Activated CD4-positive, alpha-beta T cell treated with anti-CD3 and anti-CD28 coated beads, Interleukin-2, Interleukin-4, amounts not matched to agents 100 ng/mL and 50 ng/mL, durations not matched to agents 16 hours and 8 hours (primary cell): ENCODE data around the gene TMEM8B.
A peak's percentile ranks its signal among the peaks of the same experiment; 100 is the strongest.
"Not testable (repeated sequence)": the region's sequence is repeated elsewhere in the genome, so short reads cannot be mapped to it uniquely, and the experiment has no call there.

Experiments
- DNase-seq: peaks from one replicate; pipeline ENCODE4 v3.0.0-alpha.2; 2020; ENCODE audit warnings: low spot score

TMEM8B gene

DNA sequence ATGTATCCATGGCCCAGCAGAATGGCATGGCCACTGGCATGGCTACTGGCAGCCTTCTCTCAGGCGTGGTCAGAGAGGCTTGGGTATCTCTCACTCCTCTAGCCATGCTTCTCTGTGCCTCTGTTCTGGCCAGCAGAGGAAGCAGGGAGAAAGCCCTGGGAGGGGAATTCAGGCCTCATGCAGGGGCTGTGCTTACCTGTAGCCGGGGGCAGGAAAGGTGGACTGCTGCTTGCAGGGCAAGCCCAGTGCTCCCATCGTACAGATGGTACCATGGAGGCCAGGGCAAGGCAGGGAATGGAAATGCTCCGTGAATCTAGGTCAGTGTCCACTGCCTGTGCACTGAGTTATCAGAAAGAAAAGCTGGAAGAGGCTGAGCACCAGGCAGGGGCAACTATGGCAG lies 38.5 kb downstream of the TMEM8B start:
- DNase-seq, result no peak

DNA sequence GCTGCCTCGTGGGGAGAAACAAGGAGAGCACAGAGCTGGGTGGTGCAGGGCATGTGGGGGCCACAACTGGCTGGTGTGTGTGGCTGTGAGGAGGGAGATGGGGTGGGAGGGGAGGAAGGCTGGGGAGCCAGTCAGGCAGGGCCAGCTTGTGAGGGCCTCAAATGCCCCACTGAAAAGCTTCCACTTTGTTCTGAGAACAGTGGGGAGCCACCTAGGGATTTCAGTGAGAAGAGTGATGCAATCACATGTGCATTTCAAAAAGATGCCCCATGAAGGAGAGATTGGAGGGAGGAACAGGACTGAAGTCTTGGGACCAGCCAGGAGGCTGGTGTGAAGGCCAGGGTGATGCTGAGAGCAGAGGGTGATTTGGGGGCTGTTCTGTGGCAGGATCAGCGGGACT lies 39.9 kb downstream of the TMEM8B start:
- no peak for DNase-seq

DNA sequence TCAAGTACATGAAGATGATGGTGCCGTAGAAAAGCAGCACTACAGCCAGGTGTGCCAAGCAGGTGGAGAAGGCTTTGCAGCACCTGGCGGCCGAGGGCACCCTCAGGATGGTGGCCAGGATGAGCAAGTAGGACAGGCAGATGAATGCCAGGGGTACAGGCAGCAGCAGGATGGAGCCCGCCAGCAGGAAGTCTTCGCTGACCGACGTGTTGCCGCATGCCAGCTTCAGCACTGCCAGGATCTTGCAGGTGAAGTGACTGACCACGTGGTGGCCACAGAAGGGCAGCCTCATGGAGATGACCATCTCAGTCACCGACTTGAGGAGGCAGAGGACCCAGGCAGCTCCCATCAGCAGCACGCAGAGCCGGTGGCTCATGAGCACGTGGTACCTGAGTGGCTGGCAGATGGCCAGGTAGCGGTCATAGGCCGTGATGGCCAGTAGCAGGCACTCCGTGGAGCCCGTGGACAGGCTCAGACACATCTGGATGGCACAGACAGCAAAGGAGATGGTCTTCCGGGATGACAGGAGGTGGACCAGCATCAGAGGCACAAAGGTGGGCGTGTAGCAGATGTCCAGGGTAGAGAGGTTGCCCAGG lies 40.7 kb downstream of the TMEM8B start:
- no peak for DNase-seq

DNA sequence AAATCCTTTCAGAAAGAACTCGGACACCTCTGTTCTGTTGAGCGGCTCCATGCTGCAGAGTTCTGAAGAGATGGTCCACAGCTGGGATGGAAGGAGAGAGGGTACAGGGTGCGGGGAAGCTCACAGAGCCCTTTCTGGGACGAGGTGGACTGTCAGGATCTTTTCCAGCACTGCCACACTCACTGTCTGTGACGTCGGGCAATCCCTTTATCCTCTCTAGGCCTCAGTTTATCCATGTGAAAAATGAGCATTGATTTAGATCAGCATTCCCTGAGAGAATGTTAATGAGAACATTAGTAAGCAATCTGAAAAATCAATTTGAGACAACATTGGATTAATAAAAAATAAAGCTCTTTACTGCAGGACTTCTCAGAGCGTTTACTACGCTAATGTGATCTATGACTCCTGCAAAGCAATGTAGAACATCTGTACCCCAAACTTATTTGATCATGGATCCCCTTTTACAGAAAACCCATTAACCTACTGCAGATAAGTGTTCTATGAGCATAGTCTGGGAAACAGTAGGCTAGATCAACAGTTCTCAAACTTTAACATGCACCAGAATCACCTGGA lies 41.4 kb downstream of the TMEM8B start, which contains the start of gene OR13J1:
Gene OR13J1 (minus strand): TSS at position 51 of the 573 bp plus-strand sequence. CDS start 0 bp downstream, at position 51.
- DNase-seq, result no peak

DNA sequence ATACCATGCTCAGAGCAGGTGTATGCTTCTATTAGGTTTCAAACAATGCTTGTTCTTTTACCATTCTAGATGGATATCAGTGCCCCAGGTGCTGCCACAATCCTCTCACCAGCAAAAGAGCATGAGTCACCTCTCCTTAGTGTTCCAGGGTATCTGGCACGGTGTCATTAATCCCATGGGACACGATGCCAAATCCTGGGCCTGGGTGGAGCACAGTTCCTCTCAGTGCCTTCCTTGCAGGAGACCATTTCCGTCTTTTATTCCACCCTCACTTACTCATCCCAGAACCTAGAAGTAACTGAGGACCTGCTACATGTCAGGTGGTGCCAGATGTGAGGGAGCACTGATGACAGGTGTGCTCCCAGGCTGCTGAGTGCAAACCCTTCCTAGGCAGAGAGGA lies 42.5 kb downstream of the TMEM8B start:
- no peak for DNase-seq

DNA sequence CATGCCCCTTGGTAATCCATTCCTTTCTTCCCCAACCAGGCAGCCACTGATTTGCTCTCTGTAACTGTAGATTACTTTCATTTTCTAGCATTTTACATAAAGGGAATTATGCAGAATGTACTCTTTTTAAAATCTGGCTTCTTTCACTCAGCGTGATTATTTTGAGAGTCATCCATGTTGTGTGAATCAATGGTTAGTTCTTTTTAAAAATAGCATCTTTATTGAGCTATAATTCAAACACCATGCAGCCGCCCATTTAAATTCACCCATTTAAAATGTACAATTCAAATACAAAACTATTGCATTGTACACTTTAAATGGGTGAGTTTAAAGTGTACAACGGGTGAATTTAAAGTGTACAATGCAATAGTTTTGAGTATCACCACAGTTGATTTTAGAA lies 43.5 kb downstream of the TMEM8B start:
- no peak for DNase-seq

DNA sequence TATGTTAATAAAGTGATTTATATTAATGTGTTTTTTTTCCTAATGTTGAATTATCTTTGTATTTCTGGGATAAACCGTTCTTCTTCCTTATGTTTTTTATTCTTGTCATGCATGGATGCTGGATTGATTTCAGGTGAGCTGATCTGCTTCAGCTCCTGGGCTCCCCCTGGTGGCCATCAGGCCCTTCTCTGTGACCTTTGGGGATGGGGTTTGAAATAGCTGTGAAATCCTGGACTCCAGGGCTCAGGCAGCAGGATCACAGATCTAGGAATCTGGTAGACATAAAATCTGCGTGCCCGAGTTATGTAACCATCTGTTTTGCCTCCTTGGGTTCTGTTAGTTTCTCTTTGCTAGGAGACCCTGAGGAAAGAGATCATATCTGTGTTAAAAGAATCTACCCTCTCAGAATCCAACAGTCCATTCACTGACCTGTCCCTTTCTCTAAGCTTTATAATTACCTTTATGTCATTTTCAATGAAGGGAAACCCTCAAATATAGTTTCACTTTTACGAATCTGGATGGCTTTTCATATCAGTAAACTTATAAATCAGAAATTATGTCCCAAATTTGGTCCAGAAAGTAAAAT lies 53.3 kb downstream of the TMEM8B start:
- DNase-seq, result peak; percentile 74

DNA sequence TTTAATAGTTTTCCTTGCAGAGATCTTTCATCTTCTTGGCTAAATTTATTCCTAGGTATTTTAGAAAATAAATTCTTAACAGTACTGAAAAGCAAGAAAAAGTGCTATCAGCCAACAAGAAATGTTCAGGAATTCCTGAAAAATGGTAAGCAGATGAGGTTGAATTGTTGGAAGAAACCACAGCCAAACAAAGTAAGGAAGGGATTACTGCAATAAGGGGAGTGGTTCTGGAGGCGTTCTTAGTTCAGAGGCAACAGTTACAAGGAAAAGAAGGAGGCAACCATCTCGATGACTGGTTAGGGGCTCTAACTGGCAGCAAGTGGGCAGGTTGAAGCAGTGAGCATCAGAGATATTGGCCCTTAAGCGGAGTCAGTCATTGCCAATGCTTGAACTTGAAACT lies 54.0 kb downstream of the TMEM8B start:
- DNase-seq, result no peak

DNA sequence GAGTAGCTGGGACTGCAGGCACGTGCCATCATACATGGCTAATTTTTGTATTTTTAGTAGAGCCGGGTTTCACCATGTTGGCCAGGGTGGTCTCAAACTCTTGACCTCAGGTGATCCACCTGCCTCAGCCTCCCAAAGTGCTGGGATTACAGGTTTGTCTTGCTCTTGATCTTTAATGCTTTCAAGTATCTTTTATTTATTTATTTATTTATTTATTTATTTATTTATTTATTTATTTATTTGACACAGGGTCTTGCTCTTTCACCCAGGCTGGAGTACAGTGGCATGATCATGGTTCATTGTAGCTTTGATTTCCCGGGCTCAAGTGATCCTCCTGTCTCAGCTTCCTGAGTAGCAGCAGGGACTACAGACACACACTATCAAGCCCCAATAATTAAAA lies 55.9 kb downstream of the TMEM8B start:
- not testable (repeated sequence) for DNase-seq

DNA sequence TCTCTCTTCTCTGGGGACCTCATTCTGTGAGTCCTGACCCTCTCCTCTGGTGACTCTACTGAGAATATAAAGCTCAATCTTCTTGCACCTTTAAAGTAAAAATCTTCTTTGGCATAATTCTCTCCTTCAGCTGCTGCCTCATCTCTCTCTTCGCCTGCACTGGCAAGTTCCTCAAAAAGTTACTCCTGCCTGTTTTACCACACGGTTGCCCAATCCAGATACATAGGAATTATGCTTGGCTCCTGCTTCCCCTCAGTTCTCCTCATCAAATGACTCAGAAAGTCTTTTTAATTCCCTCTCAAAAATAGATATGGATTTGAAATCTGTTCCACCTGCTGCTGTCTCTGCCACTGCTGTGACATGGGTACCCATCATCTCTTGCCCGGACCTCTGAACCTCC lies 62.6 kb downstream of the TMEM8B start:
- no peak for DNase-seq

DNA sequence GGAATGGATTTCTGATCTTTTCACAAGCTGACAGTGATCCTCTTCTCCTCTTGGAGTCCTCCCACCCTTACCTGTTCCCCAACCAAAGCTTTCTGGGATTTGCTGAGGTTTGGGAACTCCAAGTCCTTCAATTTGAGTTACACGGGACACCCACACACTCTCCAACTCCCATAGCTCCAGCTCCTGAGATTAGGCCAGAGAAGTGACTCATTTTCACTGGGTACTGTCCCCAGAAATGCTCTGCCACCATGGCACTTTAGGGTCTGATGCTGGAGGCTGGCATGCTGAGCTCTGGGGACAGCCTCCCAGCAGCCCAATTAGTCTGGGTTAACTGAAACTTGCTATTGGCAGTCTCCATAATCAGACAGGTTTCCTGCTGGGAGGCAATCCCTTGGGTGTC lies 63.0 kb downstream of the TMEM8B start:
- DNase-seq, result no peak

DNA sequence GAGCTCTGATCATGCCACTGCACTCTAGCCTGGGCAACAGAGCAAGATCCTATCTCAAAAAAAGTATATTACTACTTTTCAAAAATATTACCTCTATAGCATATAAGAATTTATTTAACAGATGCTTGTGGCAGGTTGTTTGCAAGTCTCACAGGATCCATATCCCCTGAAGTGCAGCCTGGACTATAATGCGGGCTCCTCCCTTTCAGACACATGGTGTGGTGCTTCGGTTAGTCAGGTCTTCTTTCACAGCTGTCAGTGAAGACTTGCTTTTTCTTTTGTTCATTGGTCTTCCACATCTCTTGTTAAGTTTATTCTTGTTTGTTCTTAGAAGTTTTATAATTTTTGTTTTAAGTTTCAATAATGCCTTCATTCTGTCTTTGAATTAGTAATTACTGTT lies 67.5 kb downstream of the TMEM8B start:
- DNase-seq, result no peak

DNA sequence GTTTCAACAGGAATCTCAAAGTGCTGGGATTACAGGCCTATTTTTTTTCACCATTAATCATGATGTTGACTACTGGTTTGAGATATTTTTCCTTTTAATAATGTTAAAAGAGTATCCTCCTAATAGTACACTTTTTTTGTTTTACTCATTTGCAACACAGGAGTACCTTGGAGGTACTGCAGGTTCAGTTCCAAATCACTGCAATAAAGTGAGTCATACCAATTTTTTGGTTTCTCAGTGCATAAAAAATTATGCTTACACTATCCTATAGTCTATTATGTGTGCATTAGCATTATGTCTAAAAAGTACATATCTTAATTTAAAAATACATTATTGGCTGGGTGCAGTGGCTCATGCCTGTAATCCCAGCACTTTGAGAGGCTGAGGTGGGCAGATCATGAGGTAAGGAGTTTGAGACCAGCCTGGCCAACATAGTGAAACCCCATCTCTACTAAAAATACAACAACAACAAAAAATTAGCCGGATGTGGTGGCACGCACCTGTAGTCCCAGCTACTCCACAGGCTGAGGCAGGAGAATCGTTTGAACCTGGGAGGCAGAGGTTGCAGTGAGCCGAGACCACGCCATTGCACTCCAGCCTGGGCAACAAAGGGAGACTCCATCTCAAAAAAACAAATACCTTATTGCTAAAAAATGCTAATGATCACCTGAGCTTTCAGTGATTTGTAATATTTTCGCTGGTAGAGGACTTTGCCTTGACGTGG lies 68.5 kb downstream of the TMEM8B start:
- not testable (repeated sequence) for DNase-seq

DNA sequence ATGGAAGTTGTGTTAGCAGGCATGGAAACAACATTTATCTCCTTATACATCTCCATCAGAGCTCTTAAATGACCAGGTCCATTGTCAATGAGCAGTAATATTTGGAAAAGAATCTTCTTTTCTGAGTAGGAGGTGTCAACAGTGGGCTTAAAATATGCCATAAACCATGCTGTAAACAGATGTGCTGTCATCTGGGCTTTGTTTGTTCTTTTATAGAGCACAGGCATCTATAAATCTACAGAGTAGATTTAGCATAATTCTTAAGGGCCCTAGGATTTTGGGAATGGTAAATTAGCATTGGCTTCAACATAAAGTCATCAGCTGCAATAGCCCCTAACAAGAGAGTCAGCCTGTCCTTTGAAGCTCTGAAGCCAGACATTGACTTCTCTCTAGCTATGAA lies 69.3 kb downstream of the TMEM8B start:
- no peak for DNase-seq

DNA sequence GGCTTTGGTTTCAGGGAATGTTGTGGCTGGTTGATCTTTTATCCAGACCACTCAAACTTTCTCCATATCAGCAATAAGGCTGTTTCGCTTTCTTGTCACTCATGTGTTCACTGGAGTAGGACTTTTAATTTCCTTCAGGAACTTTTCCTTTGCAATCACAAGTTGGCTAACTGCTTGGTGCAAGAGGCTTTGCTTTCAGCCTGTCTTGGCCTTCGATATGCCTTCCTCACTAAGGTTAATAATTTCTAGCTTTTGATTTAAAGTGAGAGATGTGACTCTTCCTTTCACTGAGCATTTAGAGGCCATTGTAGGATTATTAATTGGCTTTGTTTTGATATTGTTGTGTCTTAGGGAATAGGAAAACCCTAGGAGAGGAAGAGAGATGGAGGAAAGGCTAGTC lies 70.0 kb downstream of the TMEM8B start:
- no peak for DNase-seq

DNA sequence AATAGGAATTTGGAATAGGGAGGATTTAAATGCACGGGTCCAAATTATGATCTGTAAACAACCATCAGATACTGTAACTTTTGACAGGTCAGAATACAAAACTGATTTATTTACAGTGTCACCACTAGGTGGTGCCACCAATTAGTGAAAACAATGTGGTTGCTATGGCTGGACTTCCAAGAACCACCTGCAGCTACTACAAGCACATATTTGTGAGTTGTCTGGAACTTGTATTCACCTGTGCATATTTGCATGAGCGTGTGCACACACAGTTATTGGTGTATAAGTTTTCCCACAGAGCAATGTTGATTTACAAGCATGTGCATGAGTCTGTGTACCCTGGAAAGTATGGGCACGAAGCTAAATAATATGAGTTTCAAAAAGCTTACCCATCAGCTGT lies 74.0 kb downstream of the TMEM8B start:
- peak; percentile 60 for DNase-seq

DNA sequence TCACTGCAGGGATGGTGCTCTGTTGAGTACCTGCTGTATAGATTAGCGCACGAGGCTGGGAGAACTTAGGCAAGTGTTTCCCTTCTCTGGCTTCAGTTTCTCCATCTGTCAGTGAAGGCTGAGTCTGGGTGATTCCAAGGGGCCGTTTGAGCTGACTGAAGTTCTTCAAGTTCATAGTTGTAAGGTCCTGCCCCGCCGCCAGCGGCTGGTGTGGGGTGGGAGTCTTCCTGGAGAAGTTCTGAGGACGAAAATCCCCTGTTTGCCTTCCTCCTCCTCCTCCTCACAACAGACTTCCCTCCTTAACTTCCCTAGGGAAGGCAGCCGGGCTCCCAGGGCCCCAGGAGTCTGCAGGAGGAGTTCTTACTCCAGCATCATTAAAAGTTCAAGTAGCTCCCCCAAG lies 75.3 kb downstream of the TMEM8B start:
- DNase-seq, result no peak

DNA sequence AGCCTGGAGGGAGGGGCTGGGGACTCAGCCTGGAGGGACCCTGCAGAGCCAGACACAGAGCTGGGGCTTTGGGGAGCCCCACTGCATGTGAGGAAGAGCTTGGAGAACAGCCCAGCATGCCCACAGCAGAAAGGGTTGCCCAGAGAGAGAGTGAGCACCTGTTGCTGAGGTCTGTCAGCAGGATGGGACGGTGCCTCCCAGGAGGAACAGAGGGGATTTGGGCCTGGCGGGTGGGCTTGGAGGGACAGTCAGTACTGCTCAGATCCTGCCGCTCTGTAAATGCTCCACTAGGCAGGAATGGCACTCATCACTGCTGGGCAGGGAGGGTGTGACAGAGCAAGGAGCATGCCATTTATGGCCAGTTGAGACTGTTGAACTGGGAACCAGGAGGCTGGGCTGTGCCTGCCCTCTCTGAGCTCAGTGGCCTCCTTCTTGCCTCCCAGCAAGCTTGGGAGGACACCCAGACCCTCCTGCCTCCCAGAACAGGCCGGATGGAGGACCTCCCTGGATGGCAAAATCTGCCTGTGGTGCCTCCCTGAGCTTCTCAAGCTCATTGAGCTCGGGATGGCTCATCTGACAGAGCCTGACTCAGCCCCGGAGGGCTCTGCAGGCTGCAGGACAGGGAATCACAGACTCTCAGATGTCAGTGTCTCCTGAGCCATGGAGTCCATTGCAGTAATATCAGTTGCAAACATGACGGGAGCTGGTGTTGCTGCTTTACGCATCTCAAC lies 76.2 kb downstream of the TMEM8B start:
- no peak for DNase-seq

DNA sequence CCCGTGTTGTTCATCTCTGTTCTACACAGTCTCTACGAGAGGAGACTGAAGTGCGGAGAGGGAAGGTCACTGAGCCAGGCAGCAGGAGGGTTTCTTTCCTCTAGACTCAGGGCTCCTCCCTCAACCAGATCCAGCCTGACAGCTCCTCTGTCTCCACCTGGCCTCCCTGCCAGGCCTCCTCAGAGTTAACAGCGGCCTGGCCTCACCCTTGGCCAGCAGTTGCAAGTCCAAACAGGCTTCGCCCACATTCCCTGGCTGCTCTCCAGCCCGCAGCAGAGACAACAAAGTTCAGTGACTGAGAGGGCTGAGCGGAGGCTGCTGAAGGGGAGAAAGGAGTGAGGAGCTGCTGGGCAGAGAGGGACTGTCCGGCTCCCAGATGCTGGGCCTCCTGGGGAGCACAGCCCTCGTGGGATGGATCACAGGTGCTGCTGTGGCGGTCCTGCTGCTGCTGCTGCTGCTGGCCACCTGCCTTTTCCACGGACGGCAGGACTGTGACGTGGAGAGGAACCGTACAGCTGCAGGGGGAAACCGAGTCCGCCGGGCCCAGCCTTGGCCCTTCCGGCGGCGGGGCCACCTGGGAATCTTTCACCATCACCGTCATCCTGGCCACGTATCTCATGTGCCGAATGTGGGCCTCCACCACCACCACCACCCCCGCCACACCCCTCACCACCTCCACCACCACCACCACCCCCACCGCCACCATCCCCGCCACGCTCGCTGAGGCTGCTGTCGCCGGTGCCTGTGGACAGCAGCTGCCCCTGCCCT lies 77.1 kb downstream of the TMEM8B start, which contains the start of gene HRCT1:
Gene HRCT1 (plus strand): TSS at position 291 of the 768 bp plus-strand sequence. CDS start 86 bp downstream, at position 377.
- no peak for DNase-seq

DNA sequence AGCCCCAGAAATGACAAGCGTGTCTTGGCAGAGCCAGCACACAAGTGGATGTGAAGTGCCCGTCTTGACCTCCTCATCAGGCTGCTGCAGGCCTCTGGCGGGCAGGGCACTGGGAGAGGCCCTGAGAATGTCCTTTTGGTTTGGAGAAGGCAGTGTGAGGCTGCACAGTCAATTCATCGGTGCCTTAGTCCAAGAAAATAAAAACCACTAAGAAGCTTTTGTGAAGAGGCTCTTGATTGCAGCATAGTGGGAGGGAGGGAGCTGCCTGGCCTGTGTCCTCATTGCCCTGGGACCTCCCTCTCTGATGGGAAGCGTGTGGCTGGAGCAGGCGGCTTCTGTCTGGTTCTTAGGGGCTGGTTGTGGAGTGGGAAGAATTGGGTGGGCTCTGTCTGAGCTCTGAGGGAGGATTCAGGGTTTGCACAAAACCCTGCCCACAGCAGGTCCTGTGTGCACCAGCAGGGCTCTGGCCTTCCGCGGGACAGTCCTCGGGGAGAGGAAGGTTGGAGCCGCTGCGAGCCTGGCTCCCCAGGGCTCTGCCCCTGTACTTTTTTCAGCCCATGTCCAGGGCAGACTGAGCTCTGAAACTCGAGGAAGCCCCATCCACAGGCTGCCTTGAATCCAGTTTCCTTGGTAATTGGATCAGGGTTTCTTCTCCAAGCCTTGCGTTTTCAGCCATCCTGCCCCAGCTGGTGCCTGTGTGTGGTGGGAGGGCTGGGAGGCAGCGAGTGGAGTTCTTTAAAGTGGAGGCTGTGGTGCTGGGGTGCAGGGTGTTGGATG lies 78.1 kb downstream of the TMEM8B start:
- DNase-seq, result no peak
